Neuronal stem cell (in vitro differentiated cells): Measurements from ENCODE around the gene PFKFB3.
A peak's percentile ranks its signal among the peaks of the same experiment; 100 is the strongest.

Experiments
- DNase-seq: peaks from one replicate; pipeline ENCODE4 v3.0.0-alpha.2; 2013; ENCODE audit warnings: low spot score
- H2AFZ ChIP-seq: one replicate; pipeline ENCODE4 v1.6.1; 2013; ENCODE audit warnings: mild to moderate bottlenecking, low read length, inconsistent platforms
- H2AK5ac ChIP-seq: 2 replicates; pipeline ENCODE4 v1.6.1; 2013; ENCODE audit warnings: low read depth, mild to moderate bottlenecking, inconsistent platforms, low read length, moderate library complexity, mixed read lengths
- H2BK120ac ChIP-seq: 2 replicates; pipeline ENCODE4 v1.6.1; 2013; ENCODE audit warnings: low read depth, mild to moderate bottlenecking, inconsistent platforms, low read length, moderate library complexity, mixed read lengths
- H2BK12ac ChIP-seq: one replicate; pipeline ENCODE4 v1.6.1; 2013; ENCODE audit warnings: low read length, inconsistent platforms
- H2BK15ac ChIP-seq: 2 replicates; pipeline ENCODE4 v1.6.1; 2013; ENCODE audit warnings: mild to moderate bottlenecking, low read length, inconsistent platforms, mixed read lengths
- H2BK5ac ChIP-seq: one replicate; pipeline ENCODE4 v1.6.1; 2013; ENCODE audit warnings: inconsistent platforms, mild to moderate bottlenecking, low read length, moderate library complexity
- H3K14ac ChIP-seq: one replicate; pipeline ENCODE4 v1.6.1; 2013; ENCODE audit warnings: low read length, inconsistent platforms
- H3K18ac ChIP-seq: 2 replicates; pipeline ENCODE4 v1.6.1; 2013; ENCODE audit warnings: low read length, inconsistent platforms
- H3K23ac ChIP-seq: 2 replicates; pipeline ENCODE4 v1.6.1; 2013; ENCODE audit warnings: low read depth, mild to moderate bottlenecking, mixed read lengths, low read length, inconsistent platforms; ENCODE audit not compliant: poor library complexity
- H3K27ac ChIP-seq: replicated peaks from 3 replicates; pipeline ENCODE4 v1.5.1; 2013; ENCODE audit warnings: low read length, inconsistent platforms
- H3K27me3 ChIP-seq, 3 experiments: 2 replicates each; pipeline ENCODE4 v1.6.1; 2013; ENCODE audit warnings: low read length in 3 of 3, mild to moderate bottlenecking in 2 of 3, inconsistent platforms in 1 of 3, low read depth in 1 of 3, mixed read lengths in 1 of 3, moderate library complexity in 1 of 3; ENCODE audit not compliant: control insufficient read depth in 3 of 3, insufficient read depth in 3 of 3
- H3K36me3 ChIP-seq, 2 donors: replicated peaks in 1 of 2; 2 replicates each; pipeline ENCODE4 v1.6.1; 2013; ENCODE audit warnings: low read length in 2 of 2; ENCODE audit not compliant: control insufficient read depth in 2 of 2, insufficient read depth in 2 of 2
- H3K4ac ChIP-seq: 2 replicates; pipeline ENCODE4 v1.6.1; 2013; ENCODE audit warnings: inconsistent platforms, mild to moderate bottlenecking, low read length, moderate library complexity
- H3K4me1 ChIP-seq, 2 donors: 1 replicate in 1 of 2; 2 replicates in 1 of 2; pipeline ENCODE4 v1.6.1; 2013; ENCODE audit warnings: low read length in 2 of 2, low read depth in 1 of 2; ENCODE audit not compliant: control insufficient read depth in 2 of 2, insufficient read depth in 1 of 2
- H3K4me2 ChIP-seq: one replicate; pipeline ENCODE4 v1.6.1; 2013; ENCODE audit warnings: mild to moderate bottlenecking, low read length, inconsistent platforms; ENCODE audit not compliant: insufficient read depth, poor library complexity, severe bottlenecking
- H3K4me3 ChIP-seq, 2 donors: 2 replicates each; pipeline ENCODE4 v1.5.1; 2013; ENCODE audit warnings: low read length in 2 of 2, mild to moderate bottlenecking in 2 of 2, inconsistent platforms in 1 of 2, moderate library complexity in 1 of 2
- H3K79me1 ChIP-seq: one replicate; pipeline ENCODE4 v1.6.1; 2013; ENCODE audit warnings: low read depth, mild to moderate bottlenecking, inconsistent platforms, low read length, moderate library complexity
- H3K9ac ChIP-seq: one replicate; pipeline ENCODE4 v1.6.1; 2013; ENCODE audit warnings: mild to moderate bottlenecking, low read depth, low read length, inconsistent platforms; ENCODE audit not compliant: poor library complexity
- H3K9me3 ChIP-seq, 2 donors: replicated peaks in 1 of 2; 2 replicates each; pipeline versions ENCODE3 to v1.6.1; 2013; ENCODE audit warnings: low read length in 2 of 2, mild to moderate bottlenecking in 2 of 2, inconsistent platforms in 1 of 2, low read depth in 1 of 2, mixed read lengths in 1 of 2, moderate library complexity in 1 of 2; ENCODE audit not compliant: control insufficient read depth in 2 of 2, insufficient read depth in 1 of 2
- H4K8ac ChIP-seq: one replicate; pipeline ENCODE4 v1.6.1; 2013; ENCODE audit warnings: low read depth, mild to moderate bottlenecking, inconsistent platforms, low read length, moderate library complexity
- H4K91ac ChIP-seq: one replicate; pipeline ENCODE4 v1.6.1; 2013; ENCODE audit warnings: low read length, low read depth, mild to moderate bottlenecking, inconsistent platforms; ENCODE audit not compliant: poor library complexity
- WGBS, 2 donors: extraction: QIAGEN DNeasy Blood & Tissue Kit; methylation state at CpG; one replicate each; pipeline ENCODE4 v1.1.7; 2013; ENCODE audit warnings: missing lambda C conversion rate in 2 of 2, mixed read lengths in 1 of 2; ENCODE audit not compliant: insufficient read length in 2 of 2, insufficient replicate concordance in 1 of 2; ENCODE audit errors: extremely low coverage in 2 of 2; 5-methylcytosine and 5-hydroxymethylcytosine counted together

Gene PFKFB3

DNA sequence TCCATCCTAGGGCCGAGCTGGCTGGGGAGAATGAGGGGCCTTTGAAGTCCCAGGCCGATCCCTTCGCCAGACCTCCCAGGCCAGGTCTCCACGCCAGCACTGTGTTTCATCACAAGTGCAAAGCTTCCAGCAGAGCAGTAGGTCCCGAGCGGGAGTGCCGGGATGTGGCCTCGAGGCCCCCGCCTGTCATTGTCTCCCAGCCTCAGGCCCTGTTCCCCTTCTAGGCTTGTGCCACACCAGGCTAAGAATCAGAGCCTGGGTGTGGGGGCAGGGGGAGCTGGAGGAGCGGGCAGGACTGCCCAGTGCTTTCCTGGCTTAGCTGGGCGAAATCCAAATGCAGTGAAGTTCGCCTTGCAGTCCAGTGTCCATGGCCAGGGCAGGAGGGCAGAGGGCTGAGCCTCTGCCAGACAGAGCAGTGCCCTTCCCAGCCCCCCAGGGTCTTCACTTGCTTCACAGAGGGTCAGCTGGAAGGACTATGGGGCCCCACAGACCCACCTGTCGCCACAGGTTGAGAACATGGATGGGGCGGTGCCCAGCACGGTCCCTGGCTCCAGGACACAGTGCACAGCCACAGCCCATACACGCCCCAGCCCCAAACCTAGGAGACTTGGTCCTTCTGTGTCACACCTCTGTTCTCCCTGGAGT is 20.2 kb upstream of the PFKFB3 start:
- Histone ChIP-seq H4K8ac (peak overlapping the region; percentile 43), H2BK15ac (no peak overlapping the region), H3K4me2 (no peak overlapping the region), H2AFZ (no peak overlapping the region), H3K36me3 (no peaks in the 10 kb centered on the region), H3K4me3 (no peak overlapping the region), H3K4me1 (peaks cover 0 to 3% of the 10 kb centered on the region in 2 donors), H2AK5ac (peak overlapping the region; percentile 81), H3K27me3 (no peaks in the 10 kb centered on the region), H4K91ac (no peak overlapping the region), H2BK120ac (no peak overlapping the region), H3K14ac (peak overlapping the region; percentile 89), H2BK12ac (no peak overlapping the region), H3K23ac (peak overlapping the region; percentile 55), H2BK5ac (peak overlapping the region; percentile 5), H3K79me1 (peaks cover 5% of the 10 kb centered on the region), H3K18ac (peak overlapping the region; percentile 64), H3K9ac (no peak overlapping the region), H3K9me3 (no peaks in the 10 kb centered on the region), H3K27ac (no peak overlapping the region), H3K4ac (no peak overlapping the region)
- no peak for DNase-seq
- WGBS, 2 donors: no CpG with 5 or more reads among the region's 16 CpGs

GRCh38 chr10:6185039-6185716 is 17.6 kb upstream of the PFKFB3 start:
- DNase-seq: no peak
- H3K4ac ChIP-seq: no peak overlapping the region
- H3K4me2 ChIP-seq: no peak overlapping the region
- no peaks in the 10 kb centered on the region for H3K4me1 ChIP-seq
- no peak overlapping the region for H3K9ac ChIP-seq
- no peak overlapping the region for H2AK5ac ChIP-seq
- H2BK15ac ChIP-seq: no peak overlapping the region
- H2BK5ac ChIP-seq: no peak overlapping the region
- H3K79me1 ChIP-seq: peaks cover 5% of the 10 kb centered on the region
- H2BK120ac ChIP-seq: no peak overlapping the region
- H2BK12ac ChIP-seq: no peak overlapping the region
- H3K27me3 ChIP-seq: no peaks in the 10 kb centered on the region
- H3K27ac ChIP-seq: no peak overlapping the region
- peak overlapping the region; percentile 48 for H3K18ac ChIP-seq
- no peak overlapping the region for H3K4me3 ChIP-seq
- WGBS, 2 donors: no CpG with 5 or more reads among the region's 18 CpGs
- H3K23ac ChIP-seq: no peak overlapping the region
- H3K9me3 ChIP-seq: no peaks in the 10 kb centered on the region
- no peak overlapping the region for H4K8ac ChIP-seq
- peak overlapping the region; percentile 47 for H3K14ac ChIP-seq
- H2AFZ ChIP-seq: no peak overlapping the region
- H4K91ac ChIP-seq: no peak overlapping the region
- H3K36me3 ChIP-seq: no peaks in the 10 kb centered on the region

DNA sequence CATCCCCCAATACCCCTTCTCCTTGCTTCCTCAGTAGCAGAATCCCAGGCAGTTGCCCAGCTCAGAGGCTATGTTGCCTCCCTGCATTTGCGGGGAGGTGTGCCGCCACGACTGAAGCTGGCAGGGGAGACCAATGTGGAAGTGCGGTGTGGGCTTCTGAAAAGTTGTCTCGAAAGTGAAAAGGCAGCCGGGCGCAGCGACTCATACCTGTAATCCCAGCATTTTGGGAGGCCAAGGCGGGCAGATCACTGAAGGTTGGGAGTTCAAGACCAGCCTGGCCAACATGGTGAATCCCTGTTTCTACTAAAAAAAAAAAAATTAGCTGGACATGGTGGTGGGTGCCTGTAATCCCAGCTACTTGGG is 15.9 kb upstream of the PFKFB3 start:
- Histone ChIP-seq H3K36me3 (no peaks in the 10 kb centered on the region), H3K4me3 (no peak overlapping the region), H2BK5ac (no peak overlapping the region), H3K14ac (no peak overlapping the region), H3K9ac (peak overlapping the region; percentile 44), H3K4me1 (no peaks in the 10 kb centered on the region), H3K27ac (no peak overlapping the region), H4K8ac (no peak overlapping the region), H3K23ac (no peak overlapping the region), H3K4me2 (no peak overlapping the region), H2BK120ac (no peak overlapping the region), H2AK5ac (no peak overlapping the region), H4K91ac (no peak overlapping the region), H2BK12ac (no peak overlapping the region), H2AFZ (no peak overlapping the region), H3K79me1 (peaks cover 5% of the 10 kb centered on the region), H3K18ac (no peak overlapping the region), H2BK15ac (no peak overlapping the region), H3K27me3 (no peaks in the 10 kb centered on the region), H3K4ac (no peak overlapping the region), H3K9me3 (no peaks in the 10 kb centered on the region)
- no peak for DNase-seq
- WGBS, 2 donors: no CpG with 5 or more reads among the region's 9 CpGs

DNA sequence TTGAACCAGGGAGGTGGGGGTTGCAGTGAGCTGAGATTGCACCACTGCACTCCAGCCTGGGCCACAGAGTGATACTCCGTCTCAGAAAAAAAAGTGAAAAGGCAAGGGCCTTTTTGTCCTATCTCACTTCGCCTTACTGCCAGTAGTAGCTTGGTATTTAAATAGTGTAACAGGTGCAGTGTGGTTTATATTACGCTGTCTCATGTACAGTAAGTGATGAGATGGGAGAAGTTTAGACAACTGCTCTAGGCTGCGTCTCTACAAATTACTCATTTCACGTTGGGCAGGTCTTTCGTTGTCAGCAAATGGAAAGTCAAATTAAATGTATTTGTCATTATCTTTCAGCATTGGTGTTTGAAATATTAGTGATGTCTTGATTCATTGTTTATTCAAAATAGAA is 15.5 kb upstream of the PFKFB3 start:
- no peaks in the 10 kb centered on the region for H3K36me3 ChIP-seq
- H3K4me3 ChIP-seq: no peak overlapping the region
- H3K27me3 ChIP-seq: no peaks in the 10 kb centered on the region
- H4K91ac ChIP-seq: no peak overlapping the region
- no peak overlapping the region for H4K8ac ChIP-seq
- no peak for DNase-seq
- H2BK15ac ChIP-seq: no peak overlapping the region
- no peaks in the 10 kb centered on the region for H3K4me1 ChIP-seq
- H2BK120ac ChIP-seq: no peak overlapping the region
- H3K23ac ChIP-seq: no peak overlapping the region
- no peak overlapping the region for H3K18ac ChIP-seq
- H3K79me1 ChIP-seq: peaks cover 5% of the 10 kb centered on the region
- no peak overlapping the region for H3K4ac ChIP-seq
- no peak overlapping the region for H3K14ac ChIP-seq
- no peak overlapping the region for H2BK12ac ChIP-seq
- WGBS, 2 donors: no CpG with 5 or more reads among the region's 6 CpGs
- no peak overlapping the region for H2AK5ac ChIP-seq
- H3K27ac ChIP-seq: no peak overlapping the region
- no peak overlapping the region for H3K9ac ChIP-seq
- H3K4me2 ChIP-seq: no peak overlapping the region
- H2AFZ ChIP-seq: no peak overlapping the region
- no peak overlapping the region for H2BK5ac ChIP-seq
- no peaks in the 10 kb centered on the region for H3K9me3 ChIP-seq
